Measurements from ENCODE around the gene COG2. TPM values are rescaled to one million over a fixed set of nuclear protein-coding genes. Genes with fewer than 3 reads are reported as not detected.
A peak's percentile ranks its signal among the peaks of the same experiment; 100 is the strongest.

Gene COG2
- total RNA-seq, 3 donors from 2014 or later, result 44.9 to 52.7 (median 51.1) TPM

DNA sequence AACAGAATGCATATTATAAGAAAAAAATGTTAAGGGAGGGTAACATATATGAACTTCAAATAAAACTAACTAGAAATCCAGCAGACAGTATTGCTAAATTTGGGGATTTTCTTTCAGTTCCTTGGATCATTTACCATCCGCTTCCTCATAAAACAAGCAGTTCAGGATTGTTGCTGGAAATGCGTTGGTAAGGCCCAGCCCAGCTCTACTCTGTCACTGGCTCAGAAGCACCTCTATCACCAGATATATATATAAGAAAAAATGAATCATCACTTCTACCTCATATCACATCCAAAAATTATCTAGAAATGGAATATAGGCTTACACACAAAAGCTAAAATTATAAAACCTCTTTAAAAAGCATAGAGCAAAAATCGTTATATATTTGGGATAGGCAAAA, 28.2 kb upstream of the COG2 start:
- Mint-ChIP-seq H3K27me3 (ENCODE audit: low read depth) (peaks cover 22% of the 10 kb centered on the region), H3K4me1 (ENCODE audit: low read depth) (no peaks in the 10 kb centered on the region), H3K36me3 (ENCODE audit: insufficient read depth) (no peaks in the 10 kb centered on the region), H3K4me3 (no peak overlapping the region), H3K9me3 (no peaks in the 10 kb centered on the region)
- DNase-seq (no peak), ATAC-seq (no peak)

DNA sequence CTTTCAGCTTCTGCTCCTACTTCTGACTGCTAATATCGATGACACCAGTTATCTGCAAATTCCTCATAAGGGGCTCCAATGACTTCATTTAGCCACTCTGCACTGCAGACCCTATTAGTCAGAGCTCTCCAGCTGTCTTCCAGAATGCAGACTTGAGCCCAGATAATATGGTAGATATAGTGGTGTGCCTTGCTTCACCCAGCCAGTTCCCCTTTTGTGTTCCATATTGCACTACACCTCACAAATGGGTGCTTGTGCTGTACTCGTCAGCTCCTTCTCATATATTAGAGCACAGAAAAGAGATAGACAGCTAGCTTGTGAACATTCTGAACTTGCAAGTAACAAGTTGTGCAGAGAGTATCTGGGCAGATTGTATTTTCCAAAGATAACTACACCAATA, 23.7 kb upstream of the COG2 start:
- H3K27me3 Mint-ChIP-seq (ENCODE audit: low read depth), result peaks cover 15% of the 10 kb centered on the region
- H3K36me3 Mint-ChIP-seq (ENCODE audit: insufficient read depth), result no peaks in the 10 kb centered on the region
- no peaks in the 10 kb centered on the region for H3K4me1 Mint-ChIP-seq (ENCODE audit: low read depth)
- DNase-seq (no peak), ATAC-seq (no peak)
- H3K9me3 Mint-ChIP-seq, result no peaks in the 10 kb centered on the region
- H3K4me3 Mint-ChIP-seq, result no peak overlapping the region

DNA sequence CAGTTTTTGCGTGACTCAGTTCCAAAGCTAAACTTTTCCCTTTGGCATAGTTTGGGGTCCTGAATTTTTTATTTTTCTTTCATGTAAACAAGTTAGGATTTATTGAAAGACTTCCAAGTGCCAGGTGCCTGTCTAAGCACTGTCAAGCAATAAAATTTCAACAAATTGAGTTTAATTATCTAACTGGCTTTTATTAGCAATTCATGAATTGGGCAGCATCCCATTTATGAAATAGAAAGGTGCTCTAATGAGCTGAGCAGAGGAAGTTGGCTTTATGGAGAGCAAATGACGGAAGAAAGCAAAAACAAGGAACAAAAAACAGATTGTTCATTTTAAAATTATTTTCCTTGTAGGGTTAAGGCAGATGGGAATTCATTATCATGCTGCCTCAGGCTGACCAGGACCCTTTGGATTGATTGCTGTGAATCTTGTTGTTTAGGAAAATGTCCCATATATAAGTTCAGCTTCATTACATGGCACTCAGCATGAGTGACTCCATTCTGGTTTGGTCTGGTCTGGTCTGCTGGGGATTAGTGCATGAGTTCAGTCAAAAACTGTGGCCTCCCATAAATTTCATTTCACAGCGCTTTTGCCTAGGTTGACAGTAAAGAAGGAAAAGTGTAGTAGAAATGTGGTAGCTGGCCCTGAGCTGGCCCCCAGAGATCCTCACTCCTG, 21.5 kb upstream of the COG2 start:
- Mint-ChIP-seq H3K4me3 (no peak overlapping the region), H3K4me1 (ENCODE audit: low read depth) (no peaks in the 10 kb centered on the region), H3K36me3 (ENCODE audit: insufficient read depth) (no peaks in the 10 kb centered on the region), H3K27me3 (ENCODE audit: low read depth) (peaks cover 19% of the 10 kb centered on the region), H3K9me3 (no peaks in the 10 kb centered on the region)
- ATAC-seq (no peak), DNase-seq (no peak)

DNA sequence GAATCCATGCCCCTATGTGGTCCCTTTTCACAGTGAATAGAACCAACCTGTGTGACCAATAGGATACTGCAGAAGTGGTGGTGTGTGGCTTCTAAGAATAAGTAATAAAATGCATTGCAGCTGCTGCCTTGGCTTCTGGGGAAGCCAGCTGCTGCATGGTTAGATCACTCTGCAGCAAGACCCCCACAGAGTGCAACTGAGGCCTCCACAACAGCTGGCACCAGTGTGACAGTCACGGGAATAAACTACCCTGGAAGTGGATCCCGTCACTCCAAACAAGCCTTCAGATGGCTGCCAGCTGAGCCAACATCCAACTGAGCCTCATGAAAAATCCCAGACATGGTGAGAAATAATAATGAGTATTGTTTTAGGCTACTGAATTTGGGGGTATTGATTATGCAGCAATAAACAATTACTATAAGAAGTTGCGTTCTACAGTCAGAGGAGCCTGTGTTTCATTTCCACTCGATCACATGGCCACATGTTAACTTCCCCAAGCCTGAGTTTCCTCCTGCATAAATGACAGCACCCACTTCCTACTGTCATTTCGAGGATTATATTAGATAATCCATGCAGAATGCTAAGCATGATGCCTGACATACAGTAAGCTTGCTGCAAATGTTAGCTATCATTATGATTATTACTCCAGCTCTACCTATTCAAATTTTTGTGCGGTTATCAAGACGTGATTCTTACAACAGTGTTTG, 20.8 kb upstream of the COG2 start:
- Mint-ChIP-seq H3K9me3 (no peaks in the 10 kb centered on the region), H3K27me3 (ENCODE audit: low read depth) (peaks cover 17% of the 10 kb centered on the region), H3K4me1 (ENCODE audit: low read depth) (no peaks in the 10 kb centered on the region), H3K4me3 (no peak overlapping the region), H3K36me3 (ENCODE audit: insufficient read depth) (no peaks in the 10 kb centered on the region)
- DNase-seq, result no peak
- no peak for ATAC-seq

DNA sequence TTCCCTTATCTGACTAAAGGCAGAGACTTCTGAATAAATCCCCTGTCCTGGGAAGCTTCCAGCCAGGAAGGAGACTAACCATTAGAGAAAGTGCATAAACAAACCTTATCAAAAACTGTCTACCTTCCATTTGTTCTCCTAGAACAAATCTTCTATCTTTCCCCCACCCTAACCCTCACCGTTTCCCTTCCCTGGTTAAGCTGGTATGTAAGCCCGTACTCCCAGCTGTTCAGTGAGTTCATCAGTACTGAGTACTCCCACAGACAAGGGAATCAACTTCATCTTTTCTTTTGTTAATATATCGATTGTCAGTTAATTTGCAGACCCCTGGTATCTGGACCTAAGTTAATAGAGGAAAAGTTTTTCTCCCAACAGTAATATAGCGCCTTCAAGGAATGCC, 20.1 kb upstream of the COG2 start:
- H3K4me3 Mint-ChIP-seq, result no peak overlapping the region
- no peak for ATAC-seq
- no peaks in the 10 kb centered on the region for H3K4me1 Mint-ChIP-seq (ENCODE audit: low read depth)
- H3K36me3 Mint-ChIP-seq (ENCODE audit: insufficient read depth), result no peaks in the 10 kb centered on the region
- no peak for DNase-seq
- peaks cover 17% of the 10 kb centered on the region for H3K27me3 Mint-ChIP-seq (ENCODE audit: low read depth)
- no peaks in the 10 kb centered on the region for H3K9me3 Mint-ChIP-seq

DNA sequence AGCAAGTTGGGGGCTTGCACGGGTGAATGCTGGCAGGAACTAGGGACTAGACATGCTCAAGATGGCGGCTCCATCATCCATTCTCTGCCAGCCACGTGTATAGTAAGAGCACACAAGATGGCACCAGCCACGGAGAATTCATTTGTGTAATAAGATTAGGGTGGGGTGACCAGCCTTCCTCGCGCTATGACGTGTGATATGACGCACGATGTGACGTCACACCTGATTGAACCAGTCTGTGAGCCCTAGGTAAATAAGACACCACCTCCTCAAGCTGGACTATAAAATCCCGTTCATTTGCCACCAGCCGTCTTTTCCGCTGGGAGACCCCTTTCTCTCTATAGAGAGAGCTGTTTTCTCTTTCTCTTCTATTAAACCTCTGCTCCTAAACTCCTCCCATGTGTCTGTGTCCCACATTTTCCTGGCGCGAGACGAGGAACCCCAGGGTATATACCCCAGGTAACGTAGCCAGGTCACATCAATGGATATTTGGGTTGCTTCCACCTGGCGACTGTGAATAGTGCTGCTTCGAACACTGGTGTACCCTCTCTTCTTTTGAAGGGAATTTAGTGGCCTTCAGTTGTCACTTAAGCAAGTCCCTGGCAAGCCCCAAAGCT, 18.1 kb upstream of the COG2 start:
- H3K9me3 Mint-ChIP-seq, result no peaks in the 10 kb centered on the region
- H3K4me3 Mint-ChIP-seq, result no peak overlapping the region

DNA sequence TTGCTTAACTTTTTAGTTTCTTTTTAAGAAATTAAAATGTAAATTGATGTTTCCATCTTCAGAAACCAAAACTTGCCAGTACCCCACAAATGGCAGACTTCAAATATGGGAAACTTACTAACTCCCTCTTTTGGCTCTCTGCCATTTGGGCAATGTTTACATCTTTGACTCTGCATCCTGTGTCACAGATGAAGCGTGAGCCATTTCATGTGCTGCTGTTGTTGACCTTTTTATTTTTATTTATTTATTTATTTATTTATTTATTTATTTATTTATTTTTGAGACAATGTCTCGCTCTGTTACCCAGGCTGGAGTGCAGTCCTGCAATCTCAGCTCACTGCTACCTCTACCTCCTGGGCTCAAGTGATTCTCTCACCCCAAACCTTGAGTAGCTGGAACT, 16.0 kb upstream of the COG2 start:
- Mint-ChIP-seq H3K27me3 (ENCODE audit: low read depth) (peaks cover 8% of the 10 kb centered on the region), H3K9me3 (no peaks in the 10 kb centered on the region), H3K4me1 (ENCODE audit: low read depth) (no peaks in the 10 kb centered on the region), H3K4me3 (no peak overlapping the region), H3K36me3 (ENCODE audit: insufficient read depth) (no peaks in the 10 kb centered on the region)
- ATAC-seq, result no peak
- no peak for DNase-seq

More for the DNA sequence above, 18.1 kb upstream of the COG2 start:
- Mint-ChIP-seq H3K4me1 (ENCODE audit: low read depth) (no peaks in the 10 kb centered on the region), H3K36me3 (ENCODE audit: insufficient read depth) (no peaks in the 10 kb centered on the region), H3K27me3 (ENCODE audit: low read depth) (peaks cover 12% of the 10 kb centered on the region)
- DNase-seq (no peak), ATAC-seq (no peak)

DNA sequence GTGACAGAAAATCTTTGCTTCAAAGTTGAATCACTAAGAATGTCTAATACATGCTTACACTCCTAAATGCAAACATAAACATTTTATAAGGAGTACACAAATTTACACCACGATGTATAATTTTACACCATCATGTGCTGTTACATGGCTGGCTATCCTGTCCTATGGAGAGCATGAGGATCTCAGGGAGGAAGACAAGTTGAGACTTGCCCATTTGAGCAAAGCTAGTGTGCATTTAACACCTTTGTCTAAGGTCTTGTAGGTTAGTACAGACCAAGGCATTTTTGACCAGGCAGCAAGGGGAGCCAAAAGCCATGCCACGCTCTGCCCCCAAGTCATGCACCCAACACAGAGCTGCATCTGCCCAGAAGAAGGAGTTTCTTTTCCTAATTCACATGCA, 14.5 kb upstream of the COG2 start:
- ATAC-seq (no peak), DNase-seq (no peak)
- Mint-ChIP-seq H3K36me3 (ENCODE audit: insufficient read depth) (no peaks in the 10 kb centered on the region), H3K4me1 (ENCODE audit: low read depth) (no peaks in the 10 kb centered on the region), H3K27me3 (ENCODE audit: low read depth) (peaks cover 8% of the 10 kb centered on the region), H3K4me3 (no peak overlapping the region), H3K9me3 (no peaks in the 10 kb centered on the region)

DNA sequence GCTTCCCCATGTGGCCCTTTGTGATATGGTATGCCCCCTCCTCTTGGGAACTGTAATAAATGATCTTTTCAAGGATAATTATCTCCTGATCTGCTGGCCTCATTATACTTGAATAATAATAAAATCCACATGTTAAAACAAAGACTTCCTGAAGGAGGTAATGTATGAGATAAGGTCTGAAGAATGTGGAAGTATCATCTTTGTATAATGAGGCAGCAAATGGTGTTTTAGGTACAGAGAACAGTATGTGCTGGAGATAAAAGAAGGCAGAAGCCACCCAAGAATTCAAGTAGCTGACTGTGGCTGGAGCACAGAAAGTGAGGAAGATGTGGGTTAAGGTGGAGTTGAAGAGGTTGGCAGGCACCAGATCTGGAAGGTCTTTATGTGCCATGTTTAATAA, 12.8 kb upstream of the COG2 start:
- no peaks in the 10 kb centered on the region for H3K4me1 Mint-ChIP-seq (ENCODE audit: low read depth)
- peaks cover 7% of the 10 kb centered on the region for H3K27me3 Mint-ChIP-seq (ENCODE audit: low read depth)
- DNase-seq, result no peak
- H3K36me3 Mint-ChIP-seq (ENCODE audit: insufficient read depth), result no peaks in the 10 kb centered on the region
- no peaks in the 10 kb centered on the region for H3K9me3 Mint-ChIP-seq
- ATAC-seq, result no peak
- no peak overlapping the region for H3K4me3 Mint-ChIP-seq

DNA sequence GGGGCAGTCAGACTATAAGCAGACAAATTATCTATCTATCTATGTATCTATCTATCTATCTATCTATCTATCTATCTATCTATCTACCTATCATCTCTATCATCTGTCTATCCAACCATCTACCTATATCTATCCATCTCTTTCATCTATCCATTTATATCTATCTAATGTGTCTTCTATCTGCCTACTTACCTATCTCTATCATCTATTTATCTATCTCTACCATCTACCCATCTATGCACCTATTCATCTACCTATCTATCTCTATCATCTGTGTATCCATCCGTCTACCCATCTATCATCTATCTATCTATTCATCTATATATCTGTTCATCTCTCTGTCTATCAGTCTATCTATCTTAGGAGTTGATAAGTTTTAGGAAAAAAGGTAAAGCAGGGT, 10.8 kb upstream of the COG2 start:
- Mint-ChIP-seq H3K4me1 (ENCODE audit: low read depth) (peaks cover under 1% of the 10 kb centered on the region), H3K27me3 (ENCODE audit: low read depth) (peaks cover 11% of the 10 kb centered on the region), H3K4me3 (no peak overlapping the region), H3K36me3 (ENCODE audit: insufficient read depth) (no peaks in the 10 kb centered on the region), H3K9me3 (no peaks in the 10 kb centered on the region)
- ATAC-seq (no peak), DNase-seq (no peak)

DNA sequence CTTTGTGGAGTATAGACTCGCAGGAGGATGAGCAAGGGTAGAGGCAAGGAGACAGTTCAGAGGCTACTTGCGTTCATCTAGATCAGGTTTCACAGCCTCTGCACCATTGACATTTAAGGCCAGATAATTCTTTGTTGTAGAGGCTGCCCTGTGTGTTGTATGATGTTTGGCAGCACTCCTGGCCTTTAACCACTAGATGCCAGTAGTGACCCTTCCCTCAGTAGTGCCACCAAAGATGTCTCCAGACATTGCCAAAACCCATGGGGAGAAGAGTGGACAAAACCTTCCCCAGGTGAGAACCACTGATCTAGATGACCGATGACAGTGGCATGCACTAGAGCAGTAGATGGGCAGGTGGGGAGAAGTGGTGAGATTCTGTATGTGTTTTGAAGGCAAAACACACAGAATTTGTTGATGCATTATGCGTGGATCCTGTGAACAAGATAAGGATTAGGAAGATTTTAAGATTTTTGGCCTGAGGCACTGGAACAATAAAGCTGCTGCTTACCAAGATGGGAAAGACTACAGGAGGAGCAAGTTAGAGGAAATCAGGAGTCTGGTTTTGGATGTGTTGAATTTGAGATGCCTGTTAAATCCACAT, 9.9 kb upstream of the COG2 start:
- Mint-ChIP-seq H3K4me1 (ENCODE audit: low read depth) (peaks cover 3% of the 10 kb centered on the region), H3K36me3 (ENCODE audit: insufficient read depth) (no peaks in the 10 kb centered on the region), H3K9me3 (no peaks in the 10 kb centered on the region), H3K27me3 (ENCODE audit: low read depth) (peaks cover 20% of the 10 kb centered on the region), H3K4me3 (no peak overlapping the region)
- no peak for ATAC-seq
- DNase-seq, result no peak

DNA sequence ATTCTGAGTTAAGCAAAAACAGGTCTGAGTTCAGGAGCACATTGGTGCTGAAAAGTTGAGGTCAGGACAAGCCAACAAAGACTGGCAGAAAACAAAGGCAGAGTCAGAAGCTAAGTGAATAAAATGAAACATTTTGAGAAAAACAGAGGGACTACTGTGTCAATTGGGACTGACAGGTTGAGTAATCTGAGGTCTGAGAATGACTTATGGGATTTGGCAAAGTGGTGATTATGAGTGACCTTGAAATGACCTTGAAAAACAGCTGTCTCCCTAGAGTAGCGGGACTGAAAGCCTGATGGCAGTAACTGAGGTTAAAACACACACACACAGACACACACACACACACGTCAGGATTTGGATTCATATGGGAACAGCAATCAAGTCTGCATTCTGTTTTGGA, 8.8 kb upstream of the COG2 start:
- H3K27me3 Mint-ChIP-seq (ENCODE audit: low read depth), result peaks cover 20% of the 10 kb centered on the region
- no peaks in the 10 kb centered on the region for H3K9me3 Mint-ChIP-seq
- peak in 1 of 2 donors; percentile 29 for ATAC-seq
- H3K4me1 Mint-ChIP-seq (ENCODE audit: low read depth), result peaks cover 3% of the 10 kb centered on the region
- no peak overlapping the region for H3K4me3 Mint-ChIP-seq
- H3K36me3 Mint-ChIP-seq (ENCODE audit: insufficient read depth), result no peaks in the 10 kb centered on the region
- DNase-seq, result no peak

DNA sequence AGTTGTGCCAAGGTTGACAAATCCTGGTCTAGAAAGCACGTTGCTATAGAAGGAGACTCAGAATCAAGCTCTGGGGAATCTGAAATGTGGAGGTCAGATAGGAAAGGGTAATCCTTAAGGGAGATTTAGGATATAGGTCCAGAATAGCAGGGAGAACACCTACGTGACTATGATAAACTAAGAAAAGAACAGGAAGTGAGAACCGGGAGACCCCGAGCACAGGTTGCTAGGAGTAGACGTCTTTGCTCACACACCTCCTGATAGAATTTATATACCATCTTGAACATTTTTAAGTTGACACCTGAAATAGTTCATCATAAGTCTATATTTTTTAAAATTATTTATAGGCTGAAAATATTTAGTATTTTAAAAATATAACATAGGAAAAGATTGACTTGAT, 7.9 kb upstream of the COG2 start:
- H3K4me3 Mint-ChIP-seq, result no peak overlapping the region
- no peak for ATAC-seq
- H3K36me3 Mint-ChIP-seq (ENCODE audit: insufficient read depth), result no peaks in the 10 kb centered on the region
- DNase-seq, result no peak
- peaks cover 26% of the 10 kb centered on the region for H3K27me3 Mint-ChIP-seq (ENCODE audit: low read depth)
- peaks cover 3% of the 10 kb centered on the region for H3K4me1 Mint-ChIP-seq (ENCODE audit: low read depth)
- H3K9me3 Mint-ChIP-seq, result no peaks in the 10 kb centered on the region

DNA sequence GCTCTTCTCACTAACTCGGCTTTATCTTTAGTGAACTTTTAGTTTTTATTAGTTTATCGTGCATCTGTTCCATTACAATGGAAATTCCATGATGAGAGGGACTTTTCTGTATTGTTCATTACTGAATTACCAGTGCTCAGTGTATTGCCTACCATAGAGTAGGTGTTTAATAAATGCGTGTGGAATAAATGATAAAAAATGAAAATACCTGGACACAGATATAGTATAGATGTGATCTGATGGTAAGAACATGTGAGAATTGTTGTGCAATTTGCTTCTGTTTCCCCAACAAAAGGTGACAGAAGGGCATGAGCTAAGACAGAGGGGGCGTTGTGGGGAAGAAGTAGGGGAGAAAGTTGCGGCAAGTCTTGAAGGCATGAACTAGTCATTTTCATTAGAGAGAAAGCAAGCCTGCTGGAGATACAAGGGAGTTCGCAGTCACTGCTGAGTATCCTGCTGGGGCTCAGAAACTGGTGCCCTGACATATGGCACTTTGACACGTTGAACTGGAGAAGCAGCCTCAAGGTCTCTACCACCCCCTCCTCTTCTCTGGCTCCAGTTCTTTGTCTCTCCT, 5.6 kb upstream of the COG2 start:
- Mint-ChIP-seq H3K4me3 (no peak overlapping the region), H3K27me3 (ENCODE audit: low read depth) (peaks cover 36% of the 10 kb centered on the region), H3K36me3 (ENCODE audit: insufficient read depth) (no peaks in the 10 kb centered on the region), H3K9me3 (no peaks in the 10 kb centered on the region), H3K4me1 (ENCODE audit: low read depth) (peaks cover 9% of the 10 kb centered on the region)
- DNase-seq, result no peak
- ATAC-seq, result peak; percentile 58 to 60

Measured in activated T-cell treated with anti-CD3 and anti-CD28 coated beads, Interleukin-2, amount 50 U/mL, for 4 hours (primary cell).